GM10266 (cell line): ENCODE measurements around the gene UBQLN1.

Source experiments
- DNase-seq: peaks from one replicate; pipeline ENCODE4 v3.0.0; 2012; ENCODE audit errors: extremely low spot score
- CTCF ChIP-seq: IDR thresholded peaks from 2 replicates; pipeline ENCODE4 v1.5.1; 2012; ENCODE audit warnings: mild to moderate bottlenecking, low read depth; ENCODE audit not compliant: control insufficient read depth, insufficient read depth; ENCODE audit errors: missing control alignments

The UBQLN1 gene

GRCh38 chr9:83722726-83723495 lies 15.2 kb upstream of the UBQLN1 start:
- DNase-seq, result no peak
- TF ChIP-seq CTCF, result no peak

- TF ChIP-seq CTCF, result no peak
- DNase-seq, result no peak
Observed at GRCh38 chr9:83721509-83721908, 13.8 kb upstream of the UBQLN1 start.

- no peak for TF ChIP-seq CTCF
- DNase-seq, result no peak
Observed at GRCh38 chr9:83715794-83716193, 8.0 kb upstream of the UBQLN1 start.

DNA sequence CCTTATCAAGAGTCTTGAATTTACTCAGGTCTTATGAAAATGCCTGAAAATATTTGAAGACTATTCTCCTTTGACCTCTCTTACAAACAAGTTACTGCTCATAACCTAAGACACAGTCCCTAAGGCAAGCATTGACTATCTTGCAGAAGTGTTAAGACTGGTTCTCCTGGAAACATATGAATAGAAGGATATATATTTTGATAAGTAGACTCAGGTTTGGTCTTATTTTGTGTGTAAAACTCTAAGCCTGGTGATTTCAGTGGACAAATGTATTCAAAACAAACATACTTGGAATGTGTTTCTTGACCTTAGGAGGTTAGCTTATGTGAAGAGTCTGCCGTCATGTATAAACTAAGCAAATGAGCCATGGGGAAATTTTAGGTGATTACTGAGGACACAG lies 7.5 kb upstream of the UBQLN1 start:
- TF ChIP-seq CTCF, result no peak
- DNase-seq, result no peak

GRCh38 chr9:83714329-83714728 lies 6.6 kb upstream of the UBQLN1 start:
- no peak for DNase-seq
- TF ChIP-seq CTCF, result no peak

DNA sequence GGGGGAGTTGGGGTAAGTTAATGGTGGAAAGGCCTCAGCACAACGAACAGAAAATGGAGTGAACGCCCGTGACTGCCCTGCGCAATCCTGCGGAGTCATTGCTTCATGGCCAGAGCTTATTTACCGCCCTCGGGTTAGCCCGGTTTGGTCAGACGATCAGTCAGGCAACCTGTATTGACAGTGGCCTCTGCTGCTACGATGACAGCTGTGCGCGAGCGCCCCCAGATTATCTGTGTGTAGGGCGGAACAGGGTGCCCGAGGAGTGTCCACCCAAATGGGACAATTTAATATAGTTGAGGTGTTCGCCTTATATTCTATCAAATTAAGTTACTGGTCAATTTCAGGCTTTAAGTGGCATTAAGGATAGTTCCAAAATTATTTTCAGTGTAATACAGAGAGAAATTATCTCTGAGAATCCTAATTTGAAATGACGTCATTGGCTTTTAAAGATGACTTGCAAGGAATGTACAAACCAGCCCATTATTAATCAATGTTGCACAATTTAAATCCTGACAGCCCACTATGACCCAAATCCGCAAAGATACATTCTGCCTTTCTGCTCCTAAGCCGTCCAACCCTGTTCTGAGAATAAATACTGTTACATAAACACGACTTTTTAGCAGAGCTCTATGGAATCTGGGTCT lies 879 bp upstream of the UBQLN1 start:
- peak; percentile 69 for TF ChIP-seq CTCF
- peak; percentile 78 for DNase-seq

DNA sequence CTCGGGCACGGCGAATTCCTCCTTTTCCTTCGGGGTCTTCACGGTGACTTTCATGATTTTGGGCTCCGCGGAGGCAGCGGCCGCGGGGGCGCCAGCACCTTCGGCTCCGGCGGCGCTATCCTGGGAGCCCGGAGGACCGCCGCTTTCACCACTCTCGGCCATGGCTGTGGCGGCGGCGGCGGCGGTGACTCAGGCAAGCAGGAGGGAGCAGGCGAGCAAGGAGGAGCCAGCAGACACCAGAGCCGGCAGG lies 315 bp downstream of the UBQLN1 start:
- no peak for TF ChIP-seq CTCF
- no peak for DNase-seq
